Measurements from ENCODE around the gene MCC.
A peak's percentile ranks its signal among the peaks of the same experiment; 100 is the strongest.
"Not testable (repeated sequence)": the region's sequence is repeated elsewhere in the genome, so short reads cannot be mapped to it uniquely, and the experiment has no call there.

The MCC gene

DNA sequence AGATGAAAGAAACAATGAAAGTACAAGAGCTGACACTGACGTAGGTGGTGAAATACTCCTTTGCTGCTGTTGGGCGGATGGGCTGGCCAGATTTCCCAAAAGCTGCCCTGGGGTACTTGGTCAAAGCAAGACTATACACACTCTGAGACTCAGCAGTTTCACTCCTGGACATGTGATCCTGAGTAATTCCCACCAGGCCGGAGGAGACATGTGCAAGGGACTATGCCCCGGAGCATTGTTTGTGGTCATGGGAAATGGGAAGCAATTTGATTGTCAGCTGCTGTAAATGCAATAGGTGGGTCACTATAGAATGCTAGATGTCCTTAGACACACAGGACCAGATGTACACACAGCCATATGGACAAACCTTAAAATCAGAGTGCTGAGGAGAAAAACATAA, 395.6 kb downstream of the MCC start:
- no peak for DNase-seq

DNA sequence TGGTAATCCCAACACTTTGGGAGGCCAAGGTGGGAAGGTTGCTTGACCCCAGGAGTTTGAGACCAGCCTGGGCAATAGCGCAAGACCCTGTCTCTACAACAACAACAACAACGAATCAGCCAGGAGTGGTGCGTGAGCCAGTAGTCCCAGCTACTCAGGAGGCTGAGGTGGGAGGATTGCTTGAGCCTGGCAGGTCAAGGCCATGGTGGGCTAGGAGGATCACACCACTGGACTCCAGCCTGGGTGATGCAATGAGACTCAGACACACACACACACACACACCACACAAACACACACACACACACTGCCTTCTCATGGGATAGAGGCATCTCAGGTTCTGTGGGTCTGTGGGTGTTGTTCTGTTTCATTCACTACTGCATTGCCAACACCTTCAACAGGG, 396.6 kb downstream of the MCC start:
- DNase-seq: no peak

DNA sequence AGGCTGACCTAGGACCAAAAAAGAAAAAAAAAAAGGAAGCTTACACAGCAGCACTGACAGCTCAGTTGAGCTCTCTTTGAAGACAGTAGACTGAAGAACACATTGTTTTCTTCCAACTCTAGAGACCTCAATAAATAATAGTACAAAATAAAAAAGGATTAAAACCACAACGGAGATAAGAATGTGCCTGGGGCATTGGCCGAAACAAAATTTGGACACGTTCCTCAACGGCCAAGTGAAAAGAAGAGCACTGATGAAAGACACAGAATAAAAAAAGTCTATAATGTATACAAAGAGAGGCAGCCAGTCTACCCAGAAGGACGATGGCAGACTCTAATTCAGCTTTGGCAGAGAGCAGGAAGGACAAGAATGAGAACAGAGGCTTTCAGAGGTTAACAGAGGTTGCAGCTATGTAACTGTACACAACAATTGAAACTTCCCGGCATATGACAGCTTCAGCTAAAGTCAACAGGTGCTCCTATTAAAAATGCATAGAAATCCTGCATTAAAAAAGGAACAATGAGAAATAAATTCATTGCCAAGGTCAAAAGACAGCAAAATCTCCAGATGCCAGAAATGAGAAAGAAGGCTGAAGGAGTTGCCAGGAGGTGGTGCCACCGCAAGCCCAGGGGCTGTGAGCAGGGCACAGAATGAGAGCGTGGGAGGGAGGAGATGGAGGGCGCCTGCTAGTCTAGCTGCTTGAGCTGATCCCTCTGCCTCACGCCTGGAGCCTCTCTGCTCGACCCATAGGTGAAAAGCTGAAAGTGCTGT, 397.7 kb downstream of the MCC start:
- DNase-seq: peak in 1 of 2 donors; percentile 14

DNA sequence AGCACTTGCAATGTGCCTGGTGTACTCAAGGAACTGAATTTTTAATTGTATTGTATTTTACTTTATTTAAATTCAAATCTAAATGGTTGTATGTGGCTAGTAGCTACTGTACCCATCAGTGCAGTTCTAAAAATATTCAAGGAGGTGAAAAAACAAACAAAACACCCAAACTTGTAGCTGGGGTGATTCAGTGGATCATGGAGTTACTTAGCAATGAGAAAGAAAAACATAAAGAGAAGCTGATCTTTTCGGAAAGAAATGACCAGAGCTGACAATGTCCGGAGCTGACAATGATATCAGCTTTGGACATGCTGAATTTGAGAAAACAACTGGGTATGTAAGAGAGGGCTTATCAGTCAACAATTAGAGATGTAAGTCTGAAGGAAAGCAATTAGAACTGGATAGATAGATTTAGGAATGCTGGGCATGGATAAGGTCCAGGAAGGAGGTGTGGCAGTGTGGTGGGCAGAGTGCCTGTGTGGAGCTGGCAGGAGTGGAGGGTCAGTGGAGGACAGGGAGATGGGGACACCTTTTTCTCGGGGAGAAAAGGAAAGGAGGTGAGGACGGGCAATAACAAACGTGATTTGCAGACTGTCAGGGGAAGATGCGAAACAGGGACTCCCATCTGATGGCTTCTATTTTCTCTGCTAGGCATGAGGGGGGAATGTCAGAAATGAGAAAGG, 398.5 kb downstream of the MCC start:
- no peak for DNase-seq

DNA sequence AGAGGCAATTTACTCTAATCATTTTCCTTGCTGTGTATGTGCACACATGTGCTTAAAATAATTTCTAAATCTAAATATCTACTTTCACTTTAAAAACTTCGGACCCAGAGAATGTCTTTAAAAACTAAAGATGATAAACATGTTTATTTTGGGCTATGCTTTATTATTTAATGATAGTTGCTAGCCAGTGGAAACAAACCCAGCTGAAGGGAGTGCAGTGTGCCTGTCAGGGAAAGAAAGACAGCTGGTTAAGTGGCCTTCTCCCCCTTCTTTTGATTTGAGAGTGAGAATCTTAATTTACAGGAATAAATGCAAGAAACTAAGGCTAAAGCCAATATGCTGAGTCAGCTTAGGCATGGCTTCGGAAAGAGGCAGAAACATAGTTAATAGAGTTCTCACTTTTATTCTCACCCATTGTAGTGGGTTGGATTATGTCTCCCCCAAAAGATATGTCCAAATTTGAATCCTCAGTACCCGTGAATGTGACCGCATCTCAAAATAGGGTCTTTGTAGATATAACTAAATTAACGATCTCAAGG, 400.2 kb downstream of the MCC start:
- no peak for DNase-seq

DNA sequence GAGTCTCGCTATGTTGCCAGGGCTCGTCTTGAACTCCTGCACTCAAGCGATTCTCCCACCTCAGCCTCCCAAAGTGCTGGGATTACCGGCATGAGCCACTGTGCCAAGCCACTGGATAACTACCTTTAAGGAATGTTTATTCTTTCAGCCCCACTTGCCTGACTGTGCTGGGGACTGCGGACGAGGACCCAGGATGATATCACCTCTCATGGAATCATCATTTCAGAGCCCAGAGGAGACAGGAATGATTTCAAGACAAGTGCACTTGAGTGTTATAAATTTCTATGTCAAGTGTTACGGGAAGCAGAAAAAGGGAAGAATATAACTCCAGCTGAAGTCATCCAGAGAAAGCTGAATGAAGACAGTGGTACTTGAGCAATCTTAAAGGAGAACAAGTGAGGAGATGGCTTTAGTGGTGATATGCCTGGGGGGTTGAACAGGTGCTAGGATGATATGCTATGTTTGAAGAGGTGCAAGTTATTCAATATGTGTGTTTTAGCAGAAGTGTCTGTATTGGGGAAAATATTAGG, 402.3 kb downstream of the MCC start:
- no peak for DNase-seq

DNA sequence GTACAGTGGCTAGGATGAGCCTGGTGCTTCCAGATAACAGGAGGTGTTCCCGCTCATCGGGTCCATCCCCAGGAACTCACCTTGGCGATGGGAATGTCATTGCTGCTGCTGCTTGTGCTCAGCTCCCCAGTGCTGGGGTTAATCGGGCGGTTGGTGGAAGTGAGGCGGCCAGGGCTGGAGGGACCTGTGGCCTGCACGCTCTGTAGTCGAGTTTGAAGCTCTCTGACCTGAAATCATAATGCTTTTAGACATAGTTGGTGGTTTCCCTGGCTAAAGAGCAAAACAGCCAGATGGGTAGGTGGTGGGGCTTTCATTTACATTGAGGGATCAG, 403.2 kb downstream of the MCC start:
- DNase-seq: no peak

DNA sequence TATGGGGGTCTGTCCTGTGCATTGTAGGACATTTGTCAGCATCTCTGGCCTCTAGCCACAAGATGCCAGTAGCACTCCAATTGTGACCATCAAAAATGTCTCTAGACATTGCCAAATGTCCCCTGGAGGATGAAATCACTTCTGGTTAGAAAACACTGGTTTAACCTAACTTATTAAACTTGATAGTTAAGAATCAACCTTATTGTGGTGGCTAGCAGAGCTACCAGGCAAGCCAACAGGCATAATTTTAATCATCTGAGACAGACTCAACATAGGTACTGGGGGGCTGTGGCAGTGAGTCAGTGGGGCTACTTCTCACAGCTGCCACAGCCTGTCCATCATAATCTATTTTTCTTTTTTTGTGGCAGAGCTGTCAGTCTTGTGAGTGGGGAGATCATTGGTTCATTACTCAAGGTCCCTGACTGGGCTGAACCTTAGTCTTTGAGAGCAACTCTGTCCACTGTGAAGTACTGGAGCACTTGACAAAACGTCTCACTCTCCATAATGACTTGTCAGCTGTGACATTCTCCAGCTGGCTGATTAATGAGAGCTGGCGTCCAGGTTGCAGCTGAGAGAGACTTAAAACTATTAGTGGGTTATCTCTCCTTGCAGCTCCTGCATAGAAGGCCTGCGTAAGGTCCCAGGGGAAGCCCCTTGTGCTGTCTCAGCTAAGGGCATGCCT, 403.7 kb downstream of the MCC start:
- no peak for DNase-seq

DNA sequence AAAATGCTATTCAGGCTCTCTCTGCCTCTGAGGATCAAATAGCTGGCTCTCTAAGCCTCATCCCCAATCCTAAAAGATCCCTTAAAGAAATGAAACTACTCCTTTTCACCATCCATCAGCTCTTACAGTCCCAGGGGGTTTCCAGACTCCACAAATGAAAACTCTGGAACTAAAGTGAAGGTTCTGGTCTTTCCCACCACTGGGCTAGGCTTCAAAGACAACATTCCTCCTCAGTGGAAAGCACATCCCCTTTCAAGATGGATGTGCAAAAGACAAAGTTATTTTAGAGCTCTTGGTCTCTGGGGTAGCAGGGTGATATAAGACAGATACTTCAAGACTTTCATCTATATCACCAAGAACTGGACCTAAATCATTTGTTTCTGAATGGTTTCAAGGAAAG, 404.8 kb downstream of the MCC start:
- DNase-seq: no peak

DNA sequence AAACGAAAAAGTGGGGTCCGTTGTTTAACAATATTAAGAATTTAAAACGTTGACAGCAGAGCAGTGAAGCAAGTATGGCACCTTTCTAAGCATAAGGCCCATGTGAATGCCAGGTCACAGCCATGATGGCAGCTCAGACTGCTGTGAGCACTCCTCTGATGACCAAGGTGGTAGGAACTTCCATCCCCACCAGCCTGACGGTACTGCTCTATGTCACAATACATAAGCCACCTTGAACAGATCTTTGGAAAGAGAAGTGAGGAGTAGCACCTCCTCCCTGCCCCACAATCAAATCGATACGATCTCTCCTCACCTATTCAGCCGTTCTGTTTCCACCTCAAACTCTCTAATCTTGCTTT, 405.7 kb downstream of the MCC start:
- no peak for DNase-seq

DNA sequence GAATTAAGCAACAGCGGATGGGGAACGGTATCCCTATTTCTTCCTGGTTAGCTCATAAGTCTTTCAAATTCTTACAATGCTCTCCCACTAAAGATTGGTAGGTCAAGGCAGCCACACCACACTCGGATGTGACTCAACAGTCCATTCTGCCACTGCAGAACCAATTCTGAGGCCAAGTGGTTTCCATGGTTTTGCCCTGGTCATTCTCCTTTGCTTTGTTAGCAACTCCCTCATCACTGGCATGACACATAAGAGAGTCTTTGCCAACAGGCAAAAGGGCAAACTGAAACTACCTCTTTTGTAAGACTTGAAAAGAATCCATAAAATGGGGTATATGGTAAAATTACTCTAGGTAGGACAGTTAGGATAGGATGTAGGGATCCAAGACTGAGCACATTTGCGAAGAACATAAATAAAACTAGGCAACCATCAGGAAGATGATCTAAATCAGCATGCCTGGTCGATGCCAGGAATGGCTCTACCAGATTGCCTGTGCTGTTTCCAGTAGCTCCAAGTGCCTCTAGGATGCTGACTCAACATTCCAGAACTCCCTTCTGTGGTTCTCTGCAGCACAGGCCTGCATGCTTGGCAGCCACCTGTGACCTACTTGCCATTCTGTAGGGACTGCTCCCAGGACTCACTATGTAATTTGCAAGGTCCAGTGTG, 406.2 kb downstream of the MCC start:
- no peak for DNase-seq

DNA sequence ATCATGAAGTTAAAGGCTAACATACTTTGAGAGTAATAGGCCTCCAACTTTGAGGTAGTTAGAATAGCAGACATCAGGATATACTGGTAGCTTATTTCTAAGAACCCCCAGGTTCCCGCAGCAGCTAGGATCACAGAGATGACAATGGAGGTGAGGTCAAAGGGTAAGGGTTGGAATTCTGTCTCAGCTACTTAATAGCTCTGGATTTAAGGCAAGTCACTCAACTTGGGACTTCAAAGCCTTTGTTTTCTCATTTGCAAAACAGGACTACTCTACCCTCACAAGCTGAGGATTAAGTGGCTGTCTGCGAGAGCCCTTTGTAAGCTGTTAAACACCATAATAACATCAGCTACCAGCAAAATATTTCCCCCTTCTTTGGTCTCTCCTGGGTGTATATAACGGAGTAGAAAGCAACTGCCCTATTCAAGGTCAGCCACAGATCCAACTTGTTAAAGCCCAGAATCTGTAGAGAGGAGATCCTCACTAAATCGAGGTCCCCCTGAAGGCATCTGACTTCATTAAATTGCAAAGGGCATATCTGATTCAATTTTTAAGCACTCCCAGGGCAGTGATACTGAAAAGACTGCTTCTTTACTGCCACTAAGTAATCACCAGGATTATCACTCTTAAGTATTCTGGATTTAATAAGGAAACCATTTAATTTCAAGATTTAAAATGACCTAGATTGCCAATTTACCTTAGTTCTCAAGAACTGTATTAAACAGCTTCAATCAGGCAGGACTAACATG, 407.0 kb downstream of the MCC start:
- DNase-seq: no peak

DNA sequence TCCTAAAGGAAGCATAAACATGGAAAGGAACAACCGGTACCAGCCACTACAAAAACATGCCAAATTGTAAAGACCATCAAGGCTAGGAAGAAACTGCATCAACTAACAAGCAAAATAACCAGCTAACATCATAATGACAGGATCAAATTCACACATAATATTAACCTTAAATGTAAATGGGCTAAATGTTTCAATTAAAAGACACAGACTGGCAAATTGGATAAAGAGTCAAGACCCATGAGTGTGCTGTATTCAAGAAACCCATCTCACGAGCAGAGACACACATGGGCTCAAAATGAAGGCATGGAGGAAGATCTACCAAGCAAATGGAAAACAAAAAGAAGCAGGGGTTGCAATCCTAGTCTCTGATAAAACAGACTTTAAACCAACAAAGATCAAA, 411.6 kb downstream of the MCC start:
- not testable (repeated sequence) for DNase-seq

DNA sequence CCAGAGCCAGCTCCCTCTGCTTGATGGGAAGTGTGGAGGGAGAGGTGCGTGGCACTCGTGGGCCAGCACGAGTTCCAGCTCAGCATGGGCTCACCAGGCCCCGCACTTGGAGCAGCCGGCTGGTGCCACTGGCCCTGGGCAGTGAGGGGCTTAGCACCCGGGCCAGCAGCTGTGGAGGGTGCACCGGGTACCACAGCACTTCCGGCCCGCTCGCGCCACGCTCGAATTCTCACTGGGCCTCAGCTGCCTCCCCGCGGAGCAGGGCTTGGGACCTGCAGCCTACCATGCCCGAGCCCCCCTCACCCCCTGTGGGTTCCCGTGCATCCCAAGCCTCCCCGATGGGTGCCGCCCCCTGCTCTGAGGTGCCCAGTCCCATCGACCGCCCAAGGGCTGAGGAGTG, 413.2 kb downstream of the MCC start:
- no peak for DNase-seq

DNA sequence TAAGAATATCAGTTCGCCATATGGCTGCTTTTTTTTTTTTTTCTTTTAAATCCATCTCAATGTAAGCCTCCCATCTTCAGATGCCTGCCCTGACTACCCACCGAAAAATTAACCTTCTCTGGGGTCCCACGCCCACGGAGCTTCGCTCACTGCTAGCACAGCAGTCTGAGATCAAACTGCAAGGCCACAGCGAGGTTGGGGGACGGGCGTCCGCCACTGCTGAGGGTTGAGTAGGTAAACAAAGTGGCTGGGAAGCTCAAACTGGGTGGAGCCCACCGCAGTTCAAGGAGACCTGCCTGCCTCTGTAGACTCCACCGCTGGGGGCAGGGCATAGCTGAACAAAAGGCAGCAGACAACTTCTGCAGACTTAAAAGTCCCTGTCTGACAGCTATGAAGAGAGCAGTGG, 414.6 kb downstream of the MCC start:
- not testable (repeated sequence) for DNase-seq

DNA sequence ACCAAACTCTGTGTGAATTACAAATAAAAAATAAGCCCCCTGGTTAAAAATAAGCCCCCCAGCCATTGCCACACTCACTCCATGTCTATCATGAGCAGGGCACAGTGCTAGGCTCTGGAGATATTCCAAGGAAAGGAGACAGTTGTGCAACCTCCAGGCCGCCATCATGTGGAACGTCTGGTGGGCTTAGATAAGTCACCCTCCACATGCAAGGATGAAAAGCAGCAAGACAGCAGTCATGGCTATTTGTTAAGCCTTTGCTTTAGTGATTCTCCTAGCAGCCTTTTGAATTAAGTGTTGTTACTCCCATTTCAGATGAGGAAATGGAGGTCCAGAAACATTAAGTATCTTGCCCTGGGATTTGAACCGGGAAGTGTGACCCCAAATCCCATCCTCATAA, 416.9 kb downstream of the MCC start:
- no peak for DNase-seq

DNA sequence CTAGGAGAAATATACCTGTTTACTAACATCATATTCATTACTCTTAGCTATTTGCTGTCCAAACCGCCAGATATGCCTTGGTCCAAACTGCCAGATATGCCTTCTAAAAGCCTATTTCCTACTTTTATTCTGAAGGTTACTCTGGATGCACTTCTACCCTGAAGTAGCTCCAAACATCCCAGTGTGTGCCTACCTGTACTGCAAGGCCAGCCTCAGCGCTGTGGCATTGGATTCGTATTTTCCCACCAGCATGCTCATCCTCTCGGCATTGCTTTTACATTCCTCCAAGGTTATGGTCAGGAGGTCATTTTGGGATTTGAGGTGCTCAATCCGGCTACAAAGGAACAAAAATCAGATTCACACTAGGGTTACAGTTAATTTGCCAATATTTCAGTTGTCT, 417.4 kb downstream of the MCC start:
- no peak for DNase-seq

DNA sequence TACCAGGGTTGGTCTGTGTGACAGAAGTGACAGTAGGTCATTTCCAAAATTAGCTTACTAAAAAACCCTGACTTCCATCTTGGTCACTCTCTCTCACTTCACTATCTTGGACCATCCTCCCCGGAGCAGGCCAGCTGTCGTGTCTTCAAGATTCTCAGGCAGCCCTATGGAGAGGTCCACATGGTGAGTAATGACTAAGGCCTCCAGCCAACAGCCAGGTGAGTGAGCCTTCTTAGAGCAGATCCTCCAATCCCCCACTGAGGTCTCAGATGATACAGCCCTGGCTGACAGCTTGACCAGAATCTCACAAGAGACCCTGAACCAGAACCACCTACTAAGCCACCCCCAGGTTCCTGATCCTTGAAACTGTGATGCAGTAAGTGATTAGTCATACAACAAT, 419.7 kb downstream of the MCC start:
- DNase-seq: no peak

DNA sequence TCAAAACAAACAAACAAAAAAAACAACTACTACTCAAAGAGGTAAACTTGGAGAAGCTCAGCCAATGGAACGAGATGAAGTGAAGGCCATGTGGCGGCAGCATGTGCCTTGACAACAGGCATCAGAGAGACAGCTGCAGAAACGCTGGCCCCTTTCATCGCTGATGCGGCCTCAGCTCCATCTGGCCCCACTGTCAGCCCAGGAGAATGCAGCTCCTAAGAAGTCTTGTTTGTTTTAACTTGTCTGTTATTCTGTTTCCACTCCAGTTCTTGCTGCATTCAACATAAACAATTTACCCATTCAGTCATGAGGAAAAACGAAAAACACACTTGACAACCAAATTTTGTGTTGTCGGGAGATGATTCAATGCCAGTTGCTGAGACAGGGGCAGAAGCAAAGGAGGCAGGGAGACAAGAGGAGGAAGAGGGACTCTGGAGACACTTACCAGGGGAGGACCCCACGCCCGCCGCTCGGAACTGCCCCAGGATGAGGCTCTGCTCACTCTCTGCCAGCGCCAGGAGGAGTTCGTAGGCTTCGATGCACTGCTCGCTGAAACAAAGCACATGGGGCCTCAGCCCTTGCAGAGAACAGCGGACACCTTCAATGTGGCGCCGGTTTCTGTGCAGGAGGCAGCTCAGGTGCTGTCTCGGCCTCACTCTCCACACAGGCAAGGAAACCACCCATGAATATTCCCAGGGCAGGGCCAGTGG, 420.5 kb downstream of the MCC start:
- no peak for DNase-seq

DNA sequence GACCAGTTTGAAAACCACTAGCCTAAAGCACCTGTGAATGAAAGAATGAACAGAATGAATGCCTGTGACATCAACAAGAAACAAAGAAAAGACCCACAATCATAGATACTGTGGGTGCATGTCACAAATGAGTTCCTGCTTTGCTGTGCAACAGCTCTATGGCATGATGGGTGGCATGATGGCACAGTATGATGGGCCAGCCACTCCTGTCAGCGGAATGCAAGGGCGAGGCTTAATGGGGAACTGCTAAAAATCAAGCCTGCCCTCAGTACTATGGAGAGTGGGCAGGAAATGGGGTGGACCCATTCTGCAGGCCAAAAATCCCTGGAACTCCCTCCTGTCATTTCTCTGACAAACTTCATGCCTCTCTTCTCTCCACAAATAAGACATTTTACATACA, 422.6 kb downstream of the MCC start:
- DNase-seq: no peak

DNA sequence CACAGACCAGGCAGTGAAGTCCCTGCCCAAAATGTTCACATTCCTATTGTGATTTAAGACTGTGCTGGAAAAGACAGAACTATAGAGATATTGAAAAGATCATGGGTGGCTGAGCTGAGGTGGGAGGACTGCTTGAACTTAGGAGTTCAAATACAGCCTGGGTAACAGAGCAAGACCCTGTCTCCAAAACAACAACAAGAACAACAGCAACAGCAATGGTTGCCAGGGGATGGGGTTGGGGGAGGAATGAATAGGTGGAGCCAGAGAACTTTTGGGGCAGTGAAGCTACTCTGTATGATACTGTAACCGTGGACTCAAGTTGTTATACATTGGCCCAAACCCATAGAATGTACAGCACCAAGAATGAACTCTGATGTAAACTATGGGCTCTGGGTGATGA, 423.4 kb downstream of the MCC start:
- DNase-seq: no peak

DNA sequence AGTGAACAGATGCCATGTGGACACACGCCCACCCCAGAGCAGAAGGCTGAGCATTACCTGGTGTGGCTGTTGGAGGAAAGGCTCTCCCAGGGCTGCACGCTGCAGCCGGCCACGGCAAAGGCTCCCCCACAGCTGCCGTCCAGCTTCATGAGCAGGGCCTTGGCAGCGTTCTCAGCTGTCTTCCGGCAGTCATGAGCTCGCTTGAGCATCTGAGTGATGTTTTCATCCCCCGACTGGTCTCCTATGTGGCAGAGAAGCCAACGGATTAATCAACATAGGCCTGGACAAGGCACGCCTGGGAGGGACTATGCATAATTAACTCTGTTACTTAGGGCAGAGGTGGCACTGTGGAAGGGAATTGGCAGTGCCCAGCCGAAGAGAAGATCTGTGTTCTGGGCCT, 424.3 kb downstream of the MCC start:
- DNase-seq: no peak

Measured in stimulated activated CD4-positive, alpha-beta T cell treated with anti-CD3 and anti-CD28 coated beads, Interleukin-2, amount 100 ng/mL, for 24 hours (primary cell).